A549 (cell line): ENCODE measurements around the gene ATP1B4. TPM values are rescaled to one million over a fixed set of nuclear protein-coding genes. Genes with fewer than 3 reads are reported as not detected.
A peak's percentile ranks its signal among the peaks of the same experiment; 100 is the strongest.

Experiments used
- ATAC-seq, 2 experiments: fragments of 200-7000 bp in 1 of 2; fragments of >200 bp in 1 of 2; cut with Nextera tagmentation in 1 of 2; cut with Tn5 transposase in 1 of 2; 3 replicates each; pipeline versions ENCODE4 v1.8.0 to v1.9.1; 2018 to 2020; ENCODE audit warnings: mild to moderate bottlenecking in 1 of 2, moderate library complexity in 1 of 2
- CTCF ChIA-PET: fragments of 300-600 bp; sonication (Branson Sonifier 250); formaldehyde crosslinking; extraction: SDS; loops from one replicate; lab custom pipeline; 2021; ENCODE audit warnings: antibody characterized with exemption, inconsistent platforms; lab: Yijun Ruan, JAX
- POLR2A ChIA-PET: fragments of 350-600 bp; formaldehyde crosslinking; extraction: SDS; loops from one replicate; lab custom pipeline; 2021; ENCODE audit warnings: antibody characterized with exemption, inconsistent platforms; lab: Yijun Ruan, JAX
- DNase-seq, 2 experiments: peaks; one replicate each; pipeline versions ENCODE4 v3.0.0 to v3.0.0-alpha.2; 2011 to 2016; ENCODE audit warnings: low read depth in 1 of 2, low spot score in 1 of 2
- FAIRE-seq: peaks from 2 replicates; lab custom pipeline; 2011; peaks lifted over from hg19 to GRCh38; lab: Jason Lieb, UNC
- H3K27ac ChIP-seq, 2 experiments: fragments of >200 bp; sonication (Bioruptor Twin); formaldehyde crosslinking; 3 replicates each; pipeline ENCODE4 v1.5.1; 2016 to 2017
- H3K4me1 ChIP-seq: fragments of >200 bp; sonication (Bioruptor Twin); formaldehyde crosslinking; 3 replicates; pipeline ENCODE4 v1.6.1; 2016
- H3K4me2 ChIP-seq: fragments of >200 bp; sonication (Bioruptor Twin); formaldehyde crosslinking; 3 replicates; pipeline ENCODE4 v1.6.1; 2016
- H3K4me3 ChIP-seq: fragments of >200 bp; sonication (Bioruptor Twin); formaldehyde crosslinking; 3 replicates; pipeline ENCODE4 v1.5.1; 2016
- H3K9me3 ChIP-seq: fragments of >200 bp; sonication (Bioruptor Twin); formaldehyde crosslinking; 3 replicates; pipeline ENCODE4 v1.6.1; 2016
- ATOH8 ChIP-seq: fragments of 250-450 bp; sonication (Bioruptor Pico); IDR thresholded peaks from 2 replicates; pipeline ENCODE4 v1.5.0; 2020; ENCODE audit warnings: low read depth, mild to moderate bottlenecking, moderate library complexity
- BCL3 ChIP-seq: fragments of >200 bp; sonication (Bioruptor Twin); formaldehyde crosslinking; IDR thresholded peaks from 3 replicates; pipeline ENCODE4 v1.6.1; 2016
- BHLHE40 ChIP-seq: IDR thresholded peaks from 2 replicates; pipeline ENCODE4 v1.6.1; 2012; ENCODE audit warnings: low read depth, low read length, inconsistent platforms
- CEBPB ChIP-seq, 2 experiments: fragments of >200 bp in 1 of 2; sonication (Bioruptor Twin) in 1 of 2; formaldehyde crosslinking in 1 of 2; IDR thresholded peaks; 2 replicates each; pipeline ENCODE4 v1.6.1; 2012 to 2016
- EHF ChIP-seq: fragments of 250-450 bp; sonication (Bioruptor Pico); IDR thresholded peaks from 2 replicates; pipeline ENCODE4 v1.5.0; 2020; ENCODE audit warnings: mild to moderate bottlenecking
- ELK1 ChIP-seq: fragments of 150-350 bp; IDR thresholded peaks from 2 replicates; pipeline ENCODE4 v1.6.1; 2014; ENCODE audit warnings: low read depth, mild to moderate bottlenecking, low read length
- FOSB ChIP-seq: fragments of 250-450 bp; sonication (Bioruptor Pico); IDR thresholded peaks from 2 replicates; pipeline ENCODE4 v1.5.0; 2020; ENCODE audit warnings: mild to moderate bottlenecking, moderate library complexity
- HES2 ChIP-seq: fragments of >200 bp; sonication (Bioruptor Twin); formaldehyde crosslinking; IDR thresholded peaks from 2 replicates; pipeline ENCODE4 v1.6.1; 2016
- HOXA7 ChIP-seq: fragments of 250-450 bp; sonication (Bioruptor Pico); IDR thresholded peaks from 2 replicates; pipeline ENCODE4 v1.5.0; 2020; ENCODE audit warnings: mild to moderate bottlenecking, moderate library complexity
- HOXB13 ChIP-seq: fragments of 250-450 bp; sonication (Bioruptor Pico); IDR thresholded peaks from 2 replicates; pipeline ENCODE4 v1.5.0; 2020; ENCODE audit warnings: low read depth, mild to moderate bottlenecking, moderate library complexity
- HOXB5 ChIP-seq: fragments of 250-450 bp; sonication (Bioruptor Pico); IDR thresholded peaks from 2 replicates; pipeline ENCODE4 v1.5.0; 2020; ENCODE audit warnings: mild to moderate bottlenecking, moderate library complexity
- JUNB ChIP-seq: fragments of >200 bp; sonication (Bioruptor Twin); formaldehyde crosslinking; IDR thresholded peaks from 2 replicates; pipeline ENCODE4 v1.6.1; 2016
- KDM5A ChIP-seq: fragments of 200-600 bp; sonication (generic); IDR thresholded peaks from 2 replicates; pipeline ENCODE4 v1.6.1; 2016; ENCODE audit warnings: antibody characterized with exemption, mild to moderate bottlenecking
- MAZ ChIP-seq: fragments of 150-350 bp; IDR thresholded peaks from 2 replicates; pipeline ENCODE4 v1.6.1; 2014; ENCODE audit warnings: antibody characterized with exemption, low read depth, low read length, borderline replicate concordance
- MYC ChIP-seq: IDR thresholded peaks from 2 replicates; pipeline ENCODE4 v1.6.1; 2012; ENCODE audit warnings: mild to moderate bottlenecking, inconsistent platforms, low read length, improper control_type of control experiment, borderline replicate concordance
- NFE2L2 ChIP-seq: fragments of 150-350 bp; conservative IDR thresholded peaks from 2 replicates; pipeline ENCODE4 v1.6.1; 2014; ENCODE audit warnings: low read length
- NPAS2 ChIP-seq: fragments of 250-450 bp; sonication (Bioruptor Pico); IDR thresholded peaks from 2 replicates; pipeline ENCODE4 v1.8.0; 2022; ENCODE audit warnings: mild to moderate bottlenecking, moderate library complexity, borderline replicate concordance
- PHF8 ChIP-seq: fragments of 200-600 bp; sonication (generic); IDR thresholded peaks from 2 replicates; pipeline ENCODE4 v1.6.1; 2016; ENCODE audit warnings: low read depth, mild to moderate bottlenecking, antibody characterized with exemption, moderate library complexity, borderline replicate concordance
- RAD21 ChIP-seq, 2 experiments: fragments of >200 bp in 1 of 2; sonication (Bioruptor Twin) in 1 of 2; formaldehyde crosslinking in 1 of 2; IDR thresholded peaks in 1 of 2; conservative IDR thresholded peaks in 1 of 2; 2 replicates in 1 of 2; 3 replicates in 1 of 2; pipeline ENCODE4 v1.6.1; 2012 to 2018; ENCODE audit warnings: inconsistent platforms in 1 of 2
- RARB ChIP-seq: fragments of 250-450 bp; sonication (Bioruptor Pico); IDR thresholded peaks from 2 replicates; pipeline ENCODE4 v1.8.0; 2021; ENCODE audit warnings: mild to moderate bottlenecking, moderate library complexity
- RCOR1 ChIP-seq: fragments of 150-350 bp; IDR thresholded peaks from 2 replicates; pipeline ENCODE4 v1.6.1; 2014; ENCODE audit warnings: antibody characterized with exemption, low read length, low read depth
- REST ChIP-seq: fragments of 200-600 bp; sonication (generic); IDR thresholded peaks from 2 replicates; pipeline ENCODE4 v1.6.1; 2016; ENCODE audit warnings: antibody characterized with exemption, mild to moderate bottlenecking, moderate library complexity
- RFX5 ChIP-seq: fragments of 450-650 bp; IDR thresholded peaks from 2 replicates; pipeline ENCODE4 v1.7.1; 2014; ENCODE audit warnings: antibody characterized with exemption, mild to moderate bottlenecking, moderate library complexity
- SREBF2 ChIP-seq: fragments of 450-650 bp; IDR thresholded peaks from 2 replicates; pipeline ENCODE4 v1.6.1; 2014; ENCODE audit warnings: mild to moderate bottlenecking, moderate library complexity
- USF2 ChIP-seq: fragments of 450-650 bp; IDR thresholded peaks from 2 replicates; pipeline ENCODE4 v1.6.1; 2014; ENCODE audit warnings: antibody characterized with exemption
- ZC3H11A ChIP-seq: fragments of 450-650 bp; IDR thresholded peaks from 2 replicates; pipeline ENCODE4 v1.6.1; 2014; ENCODE audit warnings: antibody characterized with exemption, mild to moderate bottlenecking
- ZFP36 ChIP-seq: fragments of 450-650 bp; IDR thresholded peaks from 2 replicates; pipeline ENCODE4 v1.6.1; 2014; ENCODE audit warnings: borderline replicate concordance; ENCODE audit not compliant: partially characterized antibody
- WGBS: methylation state at CpG from one replicate; pipeline ENCODE4 v1.1.6; 2017; ENCODE audit errors: missing lambda C conversion rate; 5-methylcytosine and 5-hydroxymethylcytosine counted together
- polyA minus RNA-seq: library from RNA; depleted of rRNA, polyadenylated mRNA; stranded (reverse); fragments of >200 nt; gene quantifications from 2 replicates; pipeline ENCODE4 v1.2.3, GENCODE V29; 2011; rRNA and poly(A)+ RNA removed
- polyA plus RNA-seq, 4 experiments: library from polyadenylated mRNA; depleted of rRNA in 3 of 4; stranded (reverse); fragments of >200 nt; fragmentation: RNase III in 1 of 4; extraction: RNeasy Plus Mini Kit Qiagen cat#74134 plus additional on column Dnase treatment in 1 of 4; gene quantifications; 2 replicates in 3 of 4; 3 replicates in 1 of 4; pipeline ENCODE4 v1.2.3, GENCODE V29; 2011 to 2017

Gene ATP1B4
- not detected in 2 replicates for polyA plus RNA-seq (2011; rRNA removed)
- not detected in 2 replicates for polyA plus RNA-seq (2012; cell fraction: cytosol; rRNA removed)
- not detected in 2 replicates for polyA plus RNA-seq (2012; cell fraction: nucleus; rRNA removed)
- polyA plus RNA-seq (2017; fragmentation: RNase III; extraction: RNeasy Plus Mini Kit Qiagen cat#74134 plus additional on column Dnase treatment): not detected in 3 replicates
- polyA minus RNA-seq: not detected in 2 replicates

- Histone ChIP-seq H3K4me1 (no peaks in the 10 kb centered on the region), H3K9me3 (no peaks in the 10 kb centered on the region), H3K4me3 (no peak within 1 kb of the TSS), H3K27ac (no peak within 1 kb of the TSS), H3K4me2 (no peak within 1 kb of the TSS)
- no peak for ATAC-seq
- no peak for DNase-seq
- 41% methylated on average over 9 of the region's 9 CpGs for WGBS
- no peak for TF ChIP-seq USF2
- TF ChIP-seq PHF8: no peak
- TF ChIP-seq REST: no peak
- TF ChIP-seq MYC: no peak
- no peak for TF ChIP-seq SREBF2
- TF ChIP-seq ZFP36: no peak
- no peak for TF ChIP-seq CEBPB (IDR thresholded peaks at IDR 0.05)
- TF ChIP-seq RARB (CRISPR knock-in tag): no peak
- TF ChIP-seq FOSB (CRISPR knock-in tag): no peak
- no peak for TF ChIP-seq JUNB
- TF ChIP-seq NPAS2 (CRISPR knock-in tag): no peak
- no peak for TF ChIP-seq HOXA7 (CRISPR knock-in tag)
- TF ChIP-seq HES2: no peak
- CTCF ChIA-PET: no interaction called here
- POLR2A ChIA-PET: no interaction called here
- no peak for FAIRE-seq
These were observed at the start of gene ATP1B4 for GRCh38 chrX:120361764-120362305. ATP1B4 (plus strand) TSS chrX:120362089; CDS start chrX:120362169, 80 bp downstream.

GRCh38 chrX:120315776-120316175 is 46.1 kb upstream of the ATP1B4 start:
- ChIA-PET POLR2A (no interaction called here), CTCF (interaction anchor here (1.1 kb wide), 1 partner anchor 137 kb away, joined by 3 read pairs; no protein-coding TSS in a partner anchor)
- Histone ChIP-seq H3K4me3 (no peak overlapping the region), H3K4me2 (no peak overlapping the region), H3K9me3 (no peaks in the 10 kb centered on the region), H3K4me1 (no peaks in the 10 kb centered on the region), H3K27ac (no peak overlapping the region)
- WGBS: 0% methylated on average over 3 of the region's 4 CpGs
- DNase-seq (no peak), FAIRE-seq (peak; percentile 56), ATAC-seq (no peak)
- TF ChIP-seq HOXB13 (CRISPR knock-in tag) (no peak), NFE2L2 (no peak), HOXB5 (CRISPR knock-in tag) (no peak), ZC3H11A (no peak), EHF (CRISPR knock-in tag) (no peak), RAD21 (conservative IDR thresholded peaks at IDR 0.05 in 1 of 2, IDR thresholded peaks at IDR 0.05 in 1 of 2) (no peak), USF2 (no peak), ELK1 (no peak), BCL3 (no peak), CEBPB (IDR thresholded peaks at IDR 0.05) (no peak), BHLHE40 (no peak), ATOH8 (CRISPR knock-in tag) (no peak), RCOR1 (no peak), KDM5A (no peak), RFX5 (no peak), MAZ (no peak)
